SK-N-MC (cell line): ENCODE results near the gene PTPRM.

Source experiments
- EZH2 ChIP-seq: fragments of 200-600 bp; sonication (generic); IDR thresholded peaks from one replicate; pipeline ENCODE4 v1.6.1; 2017; ENCODE audit warnings: antibody characterized with exemption
- FOXP2 ChIP-seq: optimal IDR thresholded peaks from 2 replicates; pipeline ENCODE3; 2011; ENCODE audit warnings: mild to moderate bottlenecking, moderate library complexity; ENCODE audit not compliant: insufficient read depth; ENCODE audit errors: extremely low read length, control extremely low read depth
- POLR2AphosphoS5 ChIP-seq: IDR thresholded peaks from 2 replicates; pipeline ENCODE4 v1.6.1; 2012; ENCODE audit warnings: mild to moderate bottlenecking, low read depth, low read length, borderline replicate concordance

DNA sequence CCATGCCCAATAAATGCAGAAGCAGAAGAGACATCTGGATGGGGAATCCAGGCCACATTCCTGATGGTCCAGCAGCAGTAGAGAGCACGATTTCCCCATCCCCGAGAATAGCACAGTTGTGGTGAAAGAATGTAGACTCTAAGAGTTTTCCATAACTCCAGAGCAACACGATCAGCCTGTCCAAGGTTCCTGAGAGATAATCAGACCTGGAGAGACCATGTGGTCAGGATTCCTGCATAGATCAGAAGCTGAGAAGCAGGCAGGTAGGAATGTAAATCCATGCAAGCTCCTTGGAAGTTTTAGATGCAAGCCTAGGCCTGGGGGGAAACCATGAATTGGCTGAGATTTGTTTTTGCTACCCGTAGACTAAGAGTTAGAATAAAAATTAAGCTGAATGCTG is 34.2 kb upstream of the PTPRM start:
- TF ChIP-seq POLR2AphosphoS5 = no peak
- TF ChIP-seq EZH2 = no peak
- no peak for TF ChIP-seq FOXP2
